ENCODE data around the gene PRKRA.

PRKRA gene

GRCh38 chr2:178385595-178386148 is 65.3 kb downstream of the PRKRA start:
- ATAC-seq, result no peak
- TF ChIP-seq CREB5 (CRISPR knock-in tag; IDR thresholded peaks at IDR 0.05; ENCODE audit: low read depth) (no peak), TSHZ2 (CRISPR knock-in tag; IDR thresholded peaks at IDR 0.05) (no peak), ZFP30 (CRISPR knock-in tag; IDR thresholded peaks at IDR 0.05) (no peak), ARNTL (CRISPR knock-in tag; IDR thresholded peaks at IDR 0.05; ENCODE audit: borderline replicate concordance, low read depth) (no peak), ZNF8 (CRISPR knock-in tag; IDR thresholded peaks at IDR 0.05) (no peak), OSR1 (CRISPR knock-in tag; IDR thresholded peaks at IDR 0.05) (no peak), PATZ1 (CRISPR knock-in tag; IDR thresholded peaks at IDR 0.05; ENCODE audit: borderline replicate concordance) (no peak), SNAI2 (CRISPR knock-in tag; IDR thresholded peaks at IDR 0.05) (no peak), ESRRG (CRISPR knock-in tag; IDR thresholded peaks at IDR 0.05) (no peak), RARB (CRISPR knock-in tag; IDR thresholded peaks at IDR 0.05) (no peak), ISL1 (CRISPR knock-in tag; IDR thresholded peaks at IDR 0.05) (no peak), CSDC2 (CRISPR knock-in tag; IDR thresholded peaks at IDR 0.05) (no peak), ZNF70 (CRISPR knock-in tag; IDR thresholded peaks at IDR 0.05) (no peak), BACH2 (CRISPR knock-in tag; IDR thresholded peaks at IDR 0.05; ENCODE audit: borderline replicate concordance) (no peak), PPARA (CRISPR knock-in tag; IDR thresholded peaks at IDR 0.05; ENCODE audit: borderline replicate concordance) (no peak)

GRCh38 chr2:178383718-178384117 is 67.3 kb downstream of the PRKRA start:
- no peak for ATAC-seq
- TF ChIP-seq ZNF565 (CRISPR knock-in tag; conservative IDR thresholded peaks at IDR 0.05; ENCODE audit: low read depth) (no peak), POU6F1 (CRISPR knock-in tag; IDR thresholded peaks at IDR 0.05; ENCODE audit: borderline replicate concordance, low read depth) (no peak), SNAI2 (CRISPR knock-in tag; IDR thresholded peaks at IDR 0.05) (no peak), ZFP30 (CRISPR knock-in tag; IDR thresholded peaks at IDR 0.05) (no peak), CSRNP3 (CRISPR knock-in tag; IDR thresholded peaks at IDR 0.05) (no peak), ARNTL (CRISPR knock-in tag; IDR thresholded peaks at IDR 0.05; ENCODE audit: borderline replicate concordance, low read depth) (no peak), PPARA (CRISPR knock-in tag; IDR thresholded peaks at IDR 0.05; ENCODE audit: borderline replicate concordance) (no peak), GLIS3 (CRISPR knock-in tag; IDR thresholded peaks at IDR 0.05) (no peak), ZNF8 (CRISPR knock-in tag; IDR thresholded peaks at IDR 0.05) (no peak), BACH2 (CRISPR knock-in tag; IDR thresholded peaks at IDR 0.05; ENCODE audit: borderline replicate concordance) (no peak), ZFP3 (CRISPR knock-in tag; IDR thresholded peaks at IDR 0.05) (no peak), OSR1 (CRISPR knock-in tag; IDR thresholded peaks at IDR 0.05) (no peak), PATZ1 (CRISPR knock-in tag; IDR thresholded peaks at IDR 0.05; ENCODE audit: borderline replicate concordance) (no peak), ESRRG (CRISPR knock-in tag; IDR thresholded peaks at IDR 0.05) (no peak), ISL1 (CRISPR knock-in tag; IDR thresholded peaks at IDR 0.05) (no peak), TOX (CRISPR knock-in tag; IDR thresholded peaks at IDR 0.05; ENCODE audit: borderline replicate concordance) (no peak), RARB (CRISPR knock-in tag; IDR thresholded peaks at IDR 0.05) (no peak), ZC3H10 (CRISPR knock-in tag; IDR thresholded peaks at IDR 0.05) (no peak), TCF4 (CRISPR knock-in tag; IDR thresholded peaks at IDR 0.05; ENCODE audit: borderline replicate concordance) (no peak), CSDC2 (CRISPR knock-in tag; IDR thresholded peaks at IDR 0.05) (no peak)
